ENCODE results near the gene LRRN2. TPM values are rescaled to one million over a fixed set of nuclear protein-coding genes. Genes with fewer than 3 reads are reported as not detected.

LRRN2 gene
- total and polyA plus RNA-seq, 9 of the 15 experiments (the other 6 are each of a cell fraction or from before 2014, with no cell fraction given): 0.05 TPM; not detected in 8

DNA sequence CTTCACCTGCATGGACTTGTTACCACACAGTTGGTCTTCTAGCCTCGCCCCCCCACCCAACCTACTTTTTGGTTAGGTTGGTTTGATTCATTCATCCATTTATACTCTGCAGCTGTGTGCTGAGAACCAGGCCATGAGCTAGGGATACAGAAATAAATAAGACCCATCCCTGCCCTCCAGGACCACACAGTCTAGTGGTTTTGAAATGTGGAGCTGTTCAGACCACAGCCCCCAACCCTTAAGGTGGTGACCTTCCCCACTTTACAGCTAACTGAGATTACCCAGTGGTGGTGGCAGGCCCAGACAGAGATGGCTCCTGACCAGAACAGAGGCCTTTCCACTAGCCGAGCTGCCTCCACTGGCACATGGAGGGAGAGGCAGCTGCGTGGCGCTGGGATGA is 37.0 kb downstream of the LRRN2 start:
- Histone ChIP-seq H3K4me2 (ENCODE audit: insufficient read depth, low read length) (no peak overlapping the region), H3K9me3 (replicated peaks; ENCODE audit: control insufficient read depth, insufficient read depth, low read depth, low read length) (no peaks in the 10 kb centered on the region), H3K79me2 (ENCODE audit: control insufficient read depth, insufficient read depth, low read length) (no peaks in the 10 kb centered on the region), H3K36me3 (ENCODE audit: control insufficient read depth, insufficient read depth, low read length) (no peaks in the 10 kb centered on the region), H3K4me1 (replicated peaks in 1 of 2; ENCODE audit: control insufficient read depth in 2 of 2, insufficient read depth in 2 of 2, low read length in 2 of 2) (peaks cover 3 to 5% of the 10 kb centered on the region in 2 experiments; a peak in 3 of 5 replicates), H3K9me1 (ENCODE audit: control insufficient read depth, insufficient read depth, low read length) (peaks cover 5% of the 10 kb centered on the region), H4K20me1 (replicated peaks; ENCODE audit: control insufficient read depth, insufficient read depth, low read length) (0 out of 2 replicates have a peak, but pooled peaks cover 2% of the 10 kb centered on the region), H2AFZ (ENCODE audit: low read depth, low read length) (no peak overlapping the region), H3K9ac (ENCODE audit: insufficient read depth in 1 of 2, low read depth in 2 of 2, low read length in 2 of 2) (no peak overlapping the region), H3K27ac (ENCODE audit: extremely low read depth, low read depth, low read length) (no peak overlapping the region), H3K4me3 (no peak overlapping the region), H3K27me3 (ENCODE audit: control insufficient read depth in 2 of 2, insufficient read depth in 2 of 2, low read length in 2 of 2) (peaks cover 15 to 38% of the 10 kb centered on the region in 2 experiments; a peak in 4 of 5 replicates)
- FAIRE-seq: no peak
- ChIA-PET CTCF (ENCODE audit: low intra/inter-chr PET ratio) (interaction anchor here (0.6 kb wide), 1 partner anchor 37 kb away, joined by 3 read pairs; no protein-coding TSS in a partner anchor), POLR2A (interaction anchor here (0.7 to 1.5 kb wide), 3 partner anchors 14 to 25 kb away, joined by 3 to 5 read pairs (median 3); no protein-coding TSS in a partner anchor)
- intact Hi-C loops (cut with micrococcal nuclease) (no loop called here), in situ Hi-C loops (cut with MboI) (no loop called here)
- 25% methylated on average over 4 of the region's 4 CpGs for WGBS (ENCODE audit: insufficient coverage, low coverage, missing lambda C conversion rate)
- DNase-seq (ENCODE audit: extremely low read depth in 1 of 4, low spot score in 3 of 4): no peak
- no peak for TF ChIP-seq CHD4 (IDR thresholded peaks at IDR 0.05; ENCODE audit: insufficient read depth, insufficient replicate concordance, low read depth, low read length, poor library complexity, severe bottlenecking)
- TF ChIP-seq IRF2 (CRISPR knock-in tag; IDR thresholded peaks at IDR 0.05): no peak
- TF ChIP-seq, protein P1, sequence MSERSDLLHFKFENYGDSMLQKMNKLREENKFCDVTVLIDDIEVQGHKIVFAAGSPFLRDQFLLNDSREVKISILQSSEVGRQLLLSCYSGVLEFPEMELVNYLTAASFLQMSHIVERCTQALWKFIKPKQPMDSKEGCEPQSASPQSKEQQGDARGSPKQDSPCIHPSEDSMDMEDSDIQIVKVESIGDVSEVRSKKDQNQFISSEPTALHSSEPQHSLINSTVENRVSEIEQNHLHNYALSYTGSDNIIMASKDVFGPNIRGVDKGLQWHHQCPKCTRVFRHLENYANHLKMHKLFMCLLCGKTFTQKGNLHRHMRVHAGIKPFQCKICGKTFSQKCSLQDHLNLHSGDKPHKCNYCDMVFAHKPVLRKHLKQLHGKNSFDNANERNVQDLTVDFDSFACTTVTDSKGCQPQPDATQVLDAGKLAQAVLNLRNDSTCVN (CRISPR knock-in tag; IDR thresholded peaks at IDR 0.05): no peak
- TF ChIP-seq SREBF2 (CRISPR knock-in tag; IDR thresholded peaks at IDR 0.05): no peak
- TF ChIP-seq, protein P2, sequence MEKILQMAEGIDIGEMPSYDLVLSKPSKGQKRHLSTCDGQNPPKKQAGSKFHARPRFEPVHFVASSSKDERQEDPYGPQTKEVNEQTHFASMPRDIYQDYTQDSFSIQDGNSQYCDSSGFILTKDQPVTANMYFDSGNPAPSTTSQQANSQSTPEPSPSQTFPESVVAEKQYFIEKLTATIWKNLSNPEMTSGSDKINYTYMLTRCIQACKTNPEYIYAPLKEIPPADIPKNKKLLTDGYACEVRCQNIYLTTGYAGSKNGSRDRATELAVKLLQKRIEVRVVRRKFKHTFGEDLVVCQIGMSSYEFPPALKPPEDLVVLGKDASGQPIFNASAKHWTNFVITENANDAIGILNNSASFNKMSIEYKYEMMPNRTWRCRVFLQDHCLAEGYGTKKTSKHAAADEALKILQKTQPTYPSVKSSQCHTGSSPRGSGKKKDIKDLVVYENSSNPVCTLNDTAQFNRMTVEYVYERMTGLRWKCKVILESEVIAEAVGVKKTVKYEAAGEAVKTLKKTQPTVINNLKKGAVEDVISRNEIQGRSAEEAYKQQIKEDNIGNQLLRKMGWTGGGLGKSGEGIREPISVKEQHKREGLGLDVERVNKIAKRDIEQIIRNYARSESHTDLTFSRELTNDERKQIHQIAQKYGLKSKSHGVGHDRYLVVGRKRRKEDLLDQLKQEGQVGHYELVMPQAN (IDR thresholded peaks at IDR 0.05; ENCODE audit: borderline replicate concordance): no peak
- ATAC-seq: no peak
- BruUV-seq (replicated peaks): no TSS peak

Measured in K562 (cell line).